PFSK-1 (cell line): ENCODE data around the gene MAP4K5.

Source experiments
- FOXP2 ChIP-seq: optimal IDR thresholded peaks from 2 replicates; pipeline ENCODE3; 2011; ENCODE audit warnings: borderline replicate concordance, control low read depth, inconsistent platforms; ENCODE audit not compliant: insufficient read depth; ENCODE audit errors: extremely low read length, extremely low read depth
- POLR2AphosphoS5 ChIP-seq: IDR thresholded peaks from 2 replicates; pipeline ENCODE4 v1.6.1; 2012; ENCODE audit warnings: low read depth, mild to moderate bottlenecking, control low read depth, low read length, moderate library complexity
- REST ChIP-seq, 2 experiments: IDR thresholded peaks; 2 replicates each; pipeline versions ENCODE4 v1.6.1 to v1.8.0; 2011 to 2012; ENCODE audit warnings: low read depth in 2 of 2, low read length in 2 of 2, control low read depth in 1 of 2, inconsistent platforms in 1 of 2, mild to moderate bottlenecking in 1 of 2, moderate library complexity in 1 of 2; ENCODE audit not compliant: insufficient read depth in 1 of 2
- SIN3A ChIP-seq: IDR thresholded peaks from 2 replicates; pipeline ENCODE4 v1.6.1; 2012; ENCODE audit warnings: mild to moderate bottlenecking, low read length, moderate library complexity, borderline replicate concordance; ENCODE audit not compliant: insufficient read depth
- TAF1 ChIP-seq: IDR thresholded peaks from 2 replicates; pipeline ENCODE4 v1.6.1; 2012; ENCODE audit warnings: low read length, control low read depth, borderline replicate concordance; ENCODE audit not compliant: insufficient read depth

Gene MAP4K5

GRCh38 chr14:50562841-50563240 is 30.5 kb upstream of the MAP4K5 start:
- TF ChIP-seq REST (IDR thresholded peaks at IDR 0.05; ENCODE audit: insufficient read depth in 1 of 2, low read depth in 2 of 2, low read length in 2 of 2) (no peak), FOXP2 (no peak), SIN3A (no peak), TAF1 (no peak), POLR2AphosphoS5 (no peak)

GRCh38 chr14:50560931-50561285 is 28.5 kb upstream of the MAP4K5 start:
- TF ChIP-seq REST (IDR thresholded peaks at IDR 0.05; ENCODE audit: insufficient read depth in 1 of 2, low read depth in 2 of 2, low read length in 2 of 2) (no peak), SIN3A (no peak), TAF1 (no peak), FOXP2 (no peak), POLR2AphosphoS5 (no peak)

GRCh38 chr14:50559990-50560930 is 27.9 kb upstream of the MAP4K5 start, which contains the start of gene ATL1:
ATL1 (plus strand) TSS chr14:50560145; CDS start chr14:50560266, 121 bp downstream.
- TF ChIP-seq FOXP2 (no peak), REST (IDR thresholded peaks at IDR 0.05; ENCODE audit: insufficient read depth in 1 of 2, low read depth in 2 of 2, low read length in 2 of 2) (peak; percentile 71 to 88; a peak in 3 of 4 replicates), POLR2AphosphoS5 (no peak)

GRCh38 chr14:50551877-50552276 is 19.5 kb upstream of the MAP4K5 start:
- no peak for TF ChIP-seq REST (IDR thresholded peaks at IDR 0.05; ENCODE audit: insufficient read depth in 1 of 2, low read depth in 2 of 2, low read length in 2 of 2)
- no peak for TF ChIP-seq TAF1
- TF ChIP-seq FOXP2: no peak
- no peak for TF ChIP-seq POLR2AphosphoS5
- no peak for TF ChIP-seq SIN3A
